GM19455 (cell line): ENCODE data around the gene RPL7L1.
"Not testable (repeated sequence)": the region's sequence is repeated elsewhere in the genome, so short reads cannot be mapped to it uniquely, and the experiment has no call there.

Experiments used
- ATAC-seq: cut with Tn5 transposase; IDR thresholded peaks from one replicate; pipeline ENCODE4 v1.9.1; 2021; ENCODE audit not compliant: unreplicated experiment

RPL7L1 gene

GRCh38 chr6:42879372-42880239 is at the start of gene RPL7L1:
TSS of gene RPL7L1 (plus strand) at chr6:42879616. CDS start at chr6:42879911, 295 bp downstream.
- ATAC-seq, result peak; percentile 88

GRCh38 chr6:42831237-42831636 is 48.2 kb upstream of the RPL7L1 start:
- ATAC-seq, result no peak

GRCh38 chr6:42834056-42834455 is 45.4 kb upstream of the RPL7L1 start:
- no peak for ATAC-seq

DNA sequence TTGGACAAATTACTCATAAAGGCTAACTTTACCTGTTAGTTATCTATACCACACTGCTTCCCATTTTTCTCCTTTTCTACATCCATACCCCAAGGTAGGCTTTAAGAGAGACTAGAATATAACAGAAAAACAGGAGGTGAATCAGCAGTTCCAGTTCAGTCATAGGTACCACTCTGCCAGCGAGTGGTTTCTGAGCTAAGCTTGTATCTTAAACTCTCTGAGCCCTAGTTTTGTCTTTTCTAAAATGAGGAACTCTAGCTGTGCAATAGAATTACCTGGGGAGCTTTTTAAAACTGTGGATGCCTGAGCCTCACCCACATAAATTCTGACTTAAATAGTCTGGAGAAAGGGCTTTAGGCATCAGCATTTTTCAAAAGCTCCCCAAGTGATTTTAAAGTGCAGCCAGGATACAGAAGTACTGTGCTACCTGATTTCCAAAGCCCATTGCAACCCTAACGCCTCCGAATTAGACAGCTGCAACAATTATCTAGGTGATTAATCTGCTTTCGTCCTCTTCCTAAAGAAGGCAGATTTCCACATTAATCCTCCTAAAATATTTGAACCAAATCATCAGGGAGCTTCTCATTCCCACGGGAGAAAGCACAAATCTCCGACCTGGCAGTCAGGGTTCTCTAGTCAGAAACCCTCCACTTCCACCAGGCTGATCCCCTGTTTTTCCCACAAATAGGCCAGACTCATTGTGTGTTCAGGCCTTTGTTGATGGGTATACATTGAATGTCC is 37.4 kb upstream of the RPL7L1 start:
- ATAC-seq, result no peak

DNA sequence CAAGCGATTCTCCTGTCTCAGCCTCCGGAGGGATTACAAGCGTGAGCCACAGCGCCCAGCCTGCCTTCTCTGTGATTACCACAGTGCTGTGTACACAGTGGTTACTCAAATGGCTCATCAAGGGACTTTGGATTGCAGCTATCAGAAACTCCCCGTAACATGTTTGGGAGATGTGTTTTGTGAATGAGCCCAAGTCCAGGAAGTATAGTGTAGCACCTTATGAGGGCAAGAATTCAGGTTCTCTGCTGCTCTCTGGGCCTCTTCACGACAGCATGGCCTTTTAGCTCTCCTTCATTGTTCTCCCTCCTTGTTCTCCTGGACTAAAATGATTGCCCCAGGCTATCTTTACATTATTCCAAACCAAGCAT is 34.1 kb upstream of the RPL7L1 start:
- ATAC-seq, result no peak

DNA sequence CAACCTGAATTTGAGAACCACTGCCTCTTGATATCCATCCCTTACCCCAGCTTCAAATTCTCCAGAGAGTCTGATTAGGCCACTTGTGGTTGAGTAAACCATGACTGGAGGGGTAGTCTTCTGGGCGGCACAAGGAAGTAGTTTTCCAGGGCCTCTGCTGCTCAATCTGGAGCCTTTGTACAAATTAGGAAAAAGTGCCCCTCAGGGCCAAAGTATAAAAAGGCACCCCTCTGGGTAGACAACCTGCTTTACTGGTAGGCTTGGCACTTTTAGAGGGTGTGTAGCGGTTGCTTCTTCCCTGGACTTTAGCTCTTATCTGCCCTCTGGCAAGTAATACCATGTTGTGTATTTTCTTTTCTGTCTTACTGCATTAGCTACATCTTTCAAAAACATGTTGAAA is 32.9 kb upstream of the RPL7L1 start:
- no peak for ATAC-seq

DNA sequence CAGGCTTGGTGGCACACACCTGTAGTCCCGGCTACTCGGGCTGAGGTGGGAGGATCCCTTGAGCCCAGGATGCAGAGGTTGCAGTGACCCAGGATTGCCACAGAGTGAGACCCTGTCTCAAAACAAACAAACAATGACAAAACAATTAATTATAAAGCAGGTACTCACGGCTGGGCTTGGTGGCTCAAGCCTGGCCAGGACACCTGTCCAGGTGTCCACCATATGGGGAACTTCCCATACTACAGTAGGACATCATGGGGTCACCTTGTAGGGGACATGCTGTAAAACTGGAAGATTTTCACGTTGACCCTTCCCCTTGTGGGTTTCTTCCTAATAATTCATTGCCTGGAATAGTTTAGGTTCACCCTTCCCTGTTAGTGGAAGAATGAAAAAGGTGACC is 30.7 kb upstream of the RPL7L1 start:
- no peak for ATAC-seq

- no peak for ATAC-seq
Measured at GRCh38 chr6:42851599-42851998, 27.8 kb upstream of the RPL7L1 start.

DNA sequence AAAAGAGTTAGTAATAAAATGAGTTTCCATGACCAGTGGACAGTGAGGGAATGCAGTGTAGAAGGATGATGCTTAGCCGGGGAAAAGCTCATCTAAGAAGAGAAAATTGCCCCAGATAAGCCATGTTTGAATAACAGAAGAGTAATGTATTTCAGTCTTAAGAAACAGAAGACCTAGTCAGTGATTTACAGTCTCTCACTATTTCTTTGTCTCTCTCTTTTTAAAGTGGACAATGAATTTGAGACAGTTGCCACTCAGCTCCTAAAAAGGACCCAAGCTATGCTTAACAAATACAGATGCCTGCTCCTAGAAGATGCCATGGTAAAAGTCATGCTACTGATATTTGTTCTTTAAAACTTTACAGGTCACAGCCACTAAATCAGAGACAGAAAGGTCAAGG is 19.4 kb upstream of the RPL7L1 start:
- ATAC-seq, result no peak

DNA sequence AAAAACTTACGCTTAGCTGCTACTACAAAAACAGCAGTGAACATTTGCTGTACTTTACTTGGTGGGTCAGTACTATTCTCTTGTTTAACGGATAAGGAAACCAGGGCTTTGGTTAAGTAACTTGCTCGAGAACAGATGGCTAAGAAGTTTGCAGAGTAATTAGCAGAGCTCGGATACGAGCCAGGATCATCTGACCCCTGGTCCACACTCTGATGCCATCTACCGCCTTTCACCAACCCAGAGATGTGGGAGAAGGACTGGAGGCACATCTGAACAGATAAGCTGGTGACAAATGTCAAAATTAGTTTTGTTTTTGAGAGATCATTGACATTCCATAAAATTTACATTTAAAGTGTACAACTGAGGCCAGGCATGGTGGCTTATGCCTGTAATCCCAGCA is 18.9 kb upstream of the RPL7L1 start:
- no peak for ATAC-seq

DNA sequence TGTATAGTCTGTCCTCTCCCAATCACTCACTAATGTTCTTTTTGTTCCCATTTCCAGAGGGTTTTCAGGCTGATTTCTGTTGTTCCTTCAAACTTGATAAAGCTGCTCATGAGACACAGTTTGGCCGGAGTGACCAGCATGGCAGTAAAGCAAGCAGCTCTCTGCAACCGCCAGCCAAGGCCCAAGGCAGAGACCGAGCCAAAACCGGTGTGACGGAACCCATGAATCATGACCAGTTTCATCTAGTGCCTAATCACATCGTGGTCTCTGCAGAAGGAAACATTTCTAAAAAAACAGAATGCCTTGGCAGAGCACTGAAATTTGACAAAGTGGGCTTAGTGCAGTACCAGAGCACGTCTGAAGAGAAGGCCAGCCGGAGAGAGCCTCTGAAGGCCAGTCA is 14.8 kb upstream of the RPL7L1 start:
- no peak for ATAC-seq

DNA sequence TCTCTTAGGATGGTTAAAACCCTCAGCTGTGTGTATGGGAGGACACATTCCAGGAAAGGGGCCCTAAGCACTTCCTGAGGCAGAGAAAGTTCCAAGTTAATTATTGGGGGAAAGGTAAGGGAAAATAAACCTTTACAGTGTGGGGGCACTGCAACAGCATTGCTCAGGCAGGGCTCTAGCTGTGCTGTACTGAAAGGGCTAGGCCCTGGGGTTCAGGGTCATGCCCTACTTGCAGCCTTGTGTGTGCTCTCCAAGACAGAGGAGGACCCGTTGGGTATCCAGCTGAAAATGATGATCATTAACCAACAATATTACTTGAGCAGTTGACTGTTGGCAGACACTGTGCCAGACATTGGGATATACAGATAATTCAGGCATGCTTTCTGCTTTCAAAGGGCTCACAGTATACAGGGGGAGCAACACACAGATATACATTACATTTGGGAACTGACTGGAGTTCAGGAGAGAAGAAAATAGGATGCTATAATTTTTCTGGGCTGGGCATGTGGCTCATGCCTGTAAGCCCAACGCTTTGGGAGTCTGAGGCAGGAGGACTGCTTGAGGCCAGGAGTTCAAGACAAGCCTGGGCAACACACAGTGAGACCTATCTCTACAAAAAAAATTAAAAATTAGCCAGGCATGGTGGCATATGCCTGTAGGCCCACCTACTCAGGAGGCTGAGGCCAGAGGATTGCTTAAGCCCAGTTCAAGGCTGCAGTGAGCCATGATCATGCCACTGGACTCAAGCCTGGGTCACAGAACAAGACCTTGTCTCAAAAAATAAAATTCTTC is 9.1 kb upstream of the RPL7L1 start:
- no peak for ATAC-seq

DNA sequence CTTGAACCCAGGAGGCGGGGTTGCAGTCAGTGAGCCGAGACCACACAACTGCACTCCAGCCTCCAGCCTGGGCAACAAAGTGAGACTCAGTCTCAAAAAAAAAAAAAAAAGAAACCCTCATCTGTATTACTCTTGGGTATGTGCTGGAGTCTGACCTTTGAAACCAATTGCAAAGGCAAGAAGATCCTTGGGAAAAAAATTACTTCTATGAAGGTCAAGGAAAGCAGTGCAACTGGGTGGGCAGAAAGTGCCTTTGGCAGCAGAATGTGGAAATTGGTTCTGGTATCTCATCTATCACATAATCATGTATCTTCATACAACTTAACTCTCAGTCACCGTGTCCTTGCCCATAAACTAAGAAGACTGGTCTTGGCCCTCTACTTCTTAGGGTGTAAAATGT is 7.7 kb upstream of the RPL7L1 start:
- ATAC-seq, result no peak

DNA sequence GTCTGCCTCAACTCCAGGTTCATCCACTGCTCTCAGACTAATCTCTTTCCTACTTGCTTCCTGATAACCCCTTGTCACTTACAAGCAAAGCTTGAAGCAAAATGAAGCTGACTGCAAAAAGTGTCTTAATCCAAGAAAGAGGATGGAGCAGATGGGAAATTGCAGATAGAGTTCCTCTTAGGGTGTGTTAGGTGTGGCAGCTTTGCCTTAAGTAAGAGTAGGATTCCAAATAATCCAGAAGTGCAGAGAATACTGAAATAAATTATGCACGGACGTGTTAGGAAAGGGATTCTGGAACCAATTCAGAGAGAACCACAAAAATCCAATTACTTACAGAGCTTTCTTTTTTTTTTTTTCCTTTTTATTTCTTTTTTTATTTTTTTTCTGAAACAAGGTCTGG is 6.1 kb upstream of the RPL7L1 start:
- no peak for ATAC-seq

- no peak for ATAC-seq
Measured at GRCh38 chr6:42877695-42878094, 1.7 kb upstream of the RPL7L1 start.

DNA sequence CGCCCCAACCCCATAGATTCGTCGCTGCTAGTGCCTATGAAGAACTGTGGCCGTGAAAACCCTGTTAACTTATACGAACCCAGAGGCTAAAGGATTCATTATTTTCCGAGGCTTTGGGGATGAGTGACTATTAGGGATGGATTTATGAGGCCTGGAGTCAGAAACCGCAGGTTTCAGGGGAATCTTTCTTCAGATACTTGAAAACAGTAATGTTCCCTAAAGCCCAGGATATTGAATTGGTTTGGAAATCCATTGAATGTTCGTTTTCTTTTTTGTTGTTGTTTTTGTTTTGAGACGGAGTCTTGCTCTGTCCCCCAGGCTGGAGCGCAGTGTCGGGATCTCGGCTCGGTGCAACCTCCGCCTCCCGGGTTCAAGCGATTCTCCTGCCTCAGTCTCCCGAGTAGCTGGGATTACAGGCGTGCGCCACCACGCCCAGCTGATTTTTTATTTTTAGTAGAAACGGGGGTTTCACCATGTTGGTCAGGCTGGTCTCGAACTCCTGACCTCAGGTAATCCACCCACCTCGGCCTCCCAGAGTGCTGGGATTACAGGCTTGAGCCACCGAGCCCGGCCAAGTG is 913 bp downstream of the RPL7L1 start:
- ATAC-seq, result not testable (repeated sequence)

GRCh38 chr6:42880871-42881270 is 1.5 kb downstream of the RPL7L1 start:
- not testable (repeated sequence) for ATAC-seq

DNA sequence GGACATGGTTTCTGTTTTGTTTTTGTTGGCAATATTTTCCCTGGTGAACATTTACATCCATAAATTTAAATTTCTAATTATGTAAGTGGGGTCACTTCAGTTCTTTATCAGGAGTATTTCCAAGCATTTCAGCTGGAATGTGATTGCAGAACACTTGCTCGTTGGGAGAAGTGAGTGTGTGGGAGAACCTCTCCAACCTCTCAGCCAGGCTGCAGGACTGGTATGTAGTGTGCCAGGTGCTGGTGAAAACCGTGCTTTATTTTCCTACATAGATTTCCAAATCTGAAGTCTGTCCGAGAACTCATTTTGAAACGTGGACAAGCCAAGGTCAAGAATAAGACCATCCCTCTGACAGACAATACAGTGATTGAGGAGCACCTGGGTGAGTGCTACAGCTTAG is 6.3 kb downstream of the RPL7L1 start:
- ATAC-seq, result no peak

GRCh38 chr6:42888201-42888600 is 8.8 kb downstream of the RPL7L1 start:
- not testable (repeated sequence) for ATAC-seq

DNA sequence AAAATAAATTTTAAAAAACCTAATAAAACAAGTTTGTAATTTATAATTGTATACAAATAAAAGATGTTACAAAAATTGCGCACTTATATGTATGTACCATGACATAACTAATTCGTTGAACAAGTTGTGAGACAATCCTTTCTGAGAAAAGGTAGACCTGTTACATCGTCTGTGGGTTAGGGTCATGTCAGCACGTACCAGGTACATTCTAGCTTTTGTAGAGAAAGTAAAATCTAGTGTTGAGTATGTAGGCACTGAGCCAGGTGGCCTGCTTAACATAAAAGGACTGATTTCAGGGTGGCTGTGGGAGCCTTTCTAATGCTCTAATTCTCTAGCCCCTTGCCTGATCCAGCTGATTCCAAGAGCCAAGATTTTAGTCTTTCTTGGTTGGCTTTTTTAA is 10.4 kb downstream of the RPL7L1 start:
- ATAC-seq, result no peak
